Naive thymus-derived CD4-positive, alpha-beta T cell (primary cell): ENCODE results near the gene POLR1E. TPM values are rescaled to one million over a fixed set of nuclear protein-coding genes. Genes with fewer than 3 reads are reported as not detected.
A peak's percentile ranks its signal among the peaks of the same experiment; 100 is the strongest.

Experiments
- ATAC-seq: fragments of 150-1000 bp; cut with Tn5 transposase; 2 replicates; pipeline ENCODE4 v1.10.0; 2021; ENCODE audit warnings: mild to moderate bottlenecking, moderate library complexity
- CTCF ChIA-PET: fragments of 350-600 bp; sonication (Branson Sonifier 250); formaldehyde crosslinking; loops from one replicate; lab custom pipeline; 2021; ENCODE audit warnings: antibody characterized with exemption; lab: Charles Lee
- POLR2A ChIA-PET: fragments of 350-600 bp; sonication (Branson Sonifier 250); formaldehyde crosslinking; loops from one replicate; lab custom pipeline; 2021; ENCODE audit warnings: antibody characterized with exemption, inconsistent platforms; lab: Charles Lee
- DNase-seq, 9 donors: peaks; one replicate each; pipeline versions ENCODE4 v3.0.0 to v3.0.0-alpha.2; 2020 to 2022; ENCODE audit warnings: mixed read lengths in 1 of 9
- H3K27ac ChIP-seq: one replicate; pipeline ENCODE4 v1.7.0; 2013; ENCODE audit warnings: mild to moderate bottlenecking, low read depth, low read length, moderate library complexity
- H3K27me3 ChIP-seq, 2 donors: one replicate each; pipeline ENCODE4 v1.7.0; 2013; ENCODE audit warnings: low read length in 2 of 2, mild to moderate bottlenecking in 2 of 2, moderate library complexity in 2 of 2; ENCODE audit not compliant: control insufficient read depth in 2 of 2, insufficient read depth in 2 of 2
- H3K36me3 ChIP-seq, 3 experiments: 1 replicate in 2 of 3; 2 replicates in 1 of 3; pipeline ENCODE4 v1.7.0; 2013; ENCODE audit warnings: low read length in 3 of 3, mild to moderate bottlenecking in 3 of 3, moderate library complexity in 1 of 3; ENCODE audit not compliant: insufficient read depth in 3 of 3, control insufficient read depth in 2 of 3
- H3K4me1 ChIP-seq, 2 donors: one replicate each; pipeline ENCODE4 v1.7.0; 2013; ENCODE audit warnings: low read length in 2 of 2, mild to moderate bottlenecking in 2 of 2, moderate library complexity in 1 of 2; ENCODE audit not compliant: control insufficient read depth in 2 of 2, insufficient read depth in 2 of 2
- H3K4me3 ChIP-seq: 2 replicates; pipeline ENCODE4 v1.7.0; 2013; ENCODE audit warnings: mild to moderate bottlenecking, low read length
- H3K9me3 ChIP-seq, 3 experiments: 1 replicate in 2 of 3; 2 replicates in 1 of 3; pipeline ENCODE4 v1.7.0; 2013; ENCODE audit warnings: low read length in 3 of 3; ENCODE audit not compliant: control insufficient read depth in 2 of 3
- H3K27ac Mint-ChIP-seq, 9 donors: one replicate each; pipeline ENCODE4 v1.8.0; 2020 to 2022; ENCODE audit warnings: mixed read lengths in 9 of 9, mild to moderate bottlenecking in 8 of 9, moderate library complexity in 5 of 9, inconsistent platforms in 2 of 9
- H3K27me3 Mint-ChIP-seq, 5 donors: one replicate each; pipeline ENCODE4 v1.8.0; 2021 to 2022; ENCODE audit warnings: mixed read lengths in 5 of 5, mild to moderate bottlenecking in 1 of 5
- H3K36me3 Mint-ChIP-seq, 5 donors: one replicate each; pipeline ENCODE4 v1.8.0; 2020 to 2022; ENCODE audit warnings: mixed read lengths in 5 of 5, mild to moderate bottlenecking in 3 of 5, inconsistent platforms in 1 of 5
- H3K4me1 Mint-ChIP-seq, 7 donors: one replicate each; pipeline ENCODE4 v1.8.0; 2020 to 2022; ENCODE audit warnings: mixed read lengths in 7 of 7, mild to moderate bottlenecking in 3 of 7, inconsistent platforms in 1 of 7
- H3K4me3 Mint-ChIP-seq, 10 donors: one replicate each; pipeline ENCODE4 v1.8.0; 2020 to 2022; ENCODE audit warnings: mild to moderate bottlenecking in 10 of 10, mixed read lengths in 10 of 10, moderate library complexity in 6 of 10, inconsistent platforms in 2 of 10
- H3K9me3 Mint-ChIP-seq, 11 donors: one replicate each; pipeline ENCODE4 v1.8.0; 2020 to 2022; ENCODE audit warnings: mixed read lengths in 11 of 11, mild to moderate bottlenecking in 4 of 11, inconsistent platforms in 1 of 11, moderate library complexity in 1 of 11
- intact Hi-C, 2 donors: fragments of 100-400 bp; cut with micrococcal nuclease; formaldehyde crosslinking; loops; one replicate each; pipeline ENCODE4 v1.15.1; 2023
- polyA plus RNA-seq, 2 donors: library from polyadenylated mRNA; unstranded; fragments of 300-500 nt; fragmentation: Illumina TruSeq; gene quantifications; one replicate each; pipeline ENCODE4 v1.2.3, GENCODE V29; 2021
- total RNA-seq, 6 experiments: library from RNA in 5 of 6; stranded (reverse) in 5 of 6; gene quantifications; 1 replicate in 5 of 6; 2 replicates in 1 of 6; pipeline ENCODE4 v1.2.3 and lab custom pipeline; 2021 to 2026

POLR1E gene
- total and polyA plus RNA-seq, 7 experiments from 2014 or later, result 20.7 to 40.0 (median 29.2) TPM

GRCh38 chr9:37503736-37504135, 18.0 kb downstream of the POLR1E start:
- Histone ChIP-seq H3K27me3 (no peaks in the 10 kb centered on the region), H3K4me1 (peaks cover 0 to 6% of the 10 kb centered on the region in 2 donors), H3K4me3 (no peak overlapping the region), H3K27ac (no peak overlapping the region), H3K9me3 (no peaks in the 10 kb centered on the region), H3K36me3 (peaks cover 4 to 67% (median 8%) of the 10 kb centered on the region in 3 experiments)
- no peaks in the 10 kb centered on the region for H3K27me3 Mint-ChIP-seq
- H3K4me1 Mint-ChIP-seq, result peaks cover 0 to 12% (median 4%) of the 10 kb centered on the region in 7 donors
- peaks cover 5 to 36% (median 21%) of the 10 kb centered on the region in 5 donors for H3K36me3 Mint-ChIP-seq
- ChIA-PET POLR2A (no interaction called here), CTCF (interaction anchor here (1.0 kb wide), 1 partner anchor 12 kb away, joined by 3 read pairs; no protein-coding TSS in a partner anchor)
- intact Hi-C loops, result no loop called here
- H3K27ac Mint-ChIP-seq, result peak overlapping the region in 3 of 9 donors; percentile 29 to 60 (median 54)
- H3K9me3 Mint-ChIP-seq, result no peaks in the 10 kb centered on the region
- ATAC-seq (peak; percentile 90), DNase-seq (no peak)
- H3K4me3 Mint-ChIP-seq, result peak overlapping the region in 1 of 10 donors; percentile 77

GRCh38 chr9:37504605-37505004, 18.9 kb downstream of the POLR1E start:
- peaks cover 0 to 12% (median 4%) of the 10 kb centered on the region in 7 donors for H3K4me1 Mint-ChIP-seq
- no peak overlapping the region for H3K27ac ChIP-seq

GRCh38 chr9:37507566-37508134, 21.9 kb downstream of the POLR1E start:
- DNase-seq (no peak), ATAC-seq (no peak)
- Mint-ChIP-seq H3K4me3 (no peak overlapping the region), H3K27me3 (no peaks in the 10 kb centered on the region), H3K9me3 (no peaks in the 10 kb centered on the region), H3K4me1 (peaks cover 0 to 12% (median 0%) of the 10 kb centered on the region in 7 donors), H3K27ac (no peak overlapping the region), H3K36me3 (peaks cover 0 to 18% (median 8%) of the 10 kb centered on the region in 5 donors)
- Histone ChIP-seq H3K4me3 (no peak overlapping the region), H3K9me3 (no peaks in the 10 kb centered on the region), H3K36me3 (peaks cover 0 to 34% (median 3%) of the 10 kb centered on the region in 3 experiments), H3K27ac (no peak overlapping the region), H3K4me1 (peaks cover 0 to 10% of the 10 kb centered on the region in 2 donors), H3K27me3 (no peaks in the 10 kb centered on the region)
- intact Hi-C loops, result no loop called here
- POLR2A ChIA-PET, result interaction anchor here (0.6 kb wide), 1 partner anchor 1844 kb away, joined by 5 read pairs; no protein-coding TSS in a partner anchor
- CTCF ChIA-PET, result interaction anchor here (0.9 to 1.2 kb wide), 2 partner anchors 92 to 512 kb away, joined by 3 to 4 read pairs; no protein-coding TSS in a partner anchor

More at GRCh38 chr9:37504605-37505004, 18.9 kb downstream of the POLR1E start:
- Histone ChIP-seq H3K9me3 (no peaks in the 10 kb centered on the region), H3K4me3 (no peak overlapping the region), H3K27me3 (no peaks in the 10 kb centered on the region), H3K36me3 (peaks cover 4 to 59% (median 8%) of the 10 kb centered on the region in 3 experiments), H3K4me1 (peaks cover 0 to 6% of the 10 kb centered on the region in 2 donors)
- Mint-ChIP-seq H3K9me3 (no peaks in the 10 kb centered on the region), H3K27ac (peak overlapping the region in 2 of 9 donors; percentile 34 to 81), H3K36me3 (peaks cover 5 to 33% (median 21%) of the 10 kb centered on the region in 5 donors), H3K4me3 (no peak overlapping the region), H3K27me3 (no peaks in the 10 kb centered on the region)
- DNase-seq, result no peak
- ChIA-PET POLR2A (no interaction called here), CTCF (interaction anchor here (1.0 kb wide), 1 partner anchor 19 kb away, joined by 3 read pairs; no protein-coding TSS in a partner anchor)
- intact Hi-C loops, result no loop called here
- no peak for ATAC-seq

GRCh38 chr9:37508135-37508833, 22.5 kb downstream of the POLR1E start:
- ATAC-seq, result no peak
- peak overlapping the region in 4 of 9 donors; percentile 12 to 59 (median 50) for H3K27ac Mint-ChIP-seq
- H3K4me1 Mint-ChIP-seq, result peaks cover 0 to 9% (median 0%) of the 10 kb centered on the region in 7 donors

GRCh38 chr9:37508834-37509206, 23.1 kb downstream of the POLR1E start:
- POLR2A ChIA-PET, result no interaction called here
- Mint-ChIP-seq H3K27me3 (no peaks in the 10 kb centered on the region), H3K4me1 (peaks cover 0 to 3% (median 0%) of the 10 kb centered on the region in 7 donors), H3K9me3 (no peaks in the 10 kb centered on the region), H3K27ac (peak overlapping the region in 2 of 9 donors; percentile 11 to 47), H3K4me3 (no peak overlapping the region), H3K36me3 (peaks cover 0 to 9% (median 1%) of the 10 kb centered on the region in 5 donors)
- ATAC-seq (no peak), DNase-seq (peak in 1 of 9 donors; percentile 28)
- Histone ChIP-seq H3K4me1 (peaks cover 0 to 15% of the 10 kb centered on the region in 2 donors), H3K27ac (no peak overlapping the region), H3K4me3 (no peak overlapping the region), H3K27me3 (no peaks in the 10 kb centered on the region), H3K9me3 (no peaks in the 10 kb centered on the region), H3K36me3 (peaks cover 0 to 22% (median 0%) of the 10 kb centered on the region in 3 experiments)
- CTCF ChIA-PET, result interaction anchor here (1.0 kb wide), 3 partner anchors 94 to 639 kb away, joined by 3 to 4 read pairs (median 3); no protein-coding TSS in a partner anchor
- intact Hi-C loops, result loop anchor here in 1 of 2 donors (1.0 kb wide), 1 partner anchor 94 kb away; no protein-coding TSS in a partner anchor

More at GRCh38 chr9:37508135-37508833, 22.5 kb downstream of the POLR1E start:
- peaks cover 0 to 16% of the 10 kb centered on the region in 2 donors for H3K4me1 ChIP-seq
- H3K36me3 ChIP-seq, result peaks cover 0 to 27% (median 0%) of the 10 kb centered on the region in 3 experiments
- Mint-ChIP-seq H3K36me3 (peaks cover 0 to 12% (median 6%) of the 10 kb centered on the region in 5 donors), H3K27me3 (no peaks in the 10 kb centered on the region), H3K9me3 (no peaks in the 10 kb centered on the region), H3K4me3 (no peak overlapping the region)
- intact Hi-C loops, result no loop called here
- DNase-seq, result no peak
- H3K9me3 ChIP-seq, result no peaks in the 10 kb centered on the region
- H3K4me3 ChIP-seq, result no peak overlapping the region
- CTCF ChIA-PET, result interaction anchor here (0.9 to 1.2 kb wide), 5 partner anchors 93 to 638 kb away, joined by 3 to 4 read pairs (median 3); no protein-coding TSS in a partner anchor
- POLR2A ChIA-PET, result no interaction called here
- no peak overlapping the region for H3K27ac ChIP-seq
- H3K27me3 ChIP-seq, result no peaks in the 10 kb centered on the region

- no peaks in the 10 kb centered on the region for H3K27me3 Mint-ChIP-seq
- H3K9me3 Mint-ChIP-seq, result no peaks in the 10 kb centered on the region
- H3K4me3 Mint-ChIP-seq, result no peak overlapping the region
- Histone ChIP-seq H3K36me3 (peaks cover 0 to 15% (median 0%) of the 10 kb centered on the region in 3 experiments), H3K4me3 (no peak overlapping the region), H3K27me3 (no peaks in the 10 kb centered on the region), H3K27ac (no peak overlapping the region), H3K4me1 (peaks cover 0 to 11% of the 10 kb centered on the region in 2 donors), H3K9me3 (no peaks in the 10 kb centered on the region)
- H3K36me3 Mint-ChIP-seq, result peaks cover 0 to 6% (median 0%) of the 10 kb centered on the region in 5 donors
- POLR2A ChIA-PET, result no interaction called here
- H3K4me1 Mint-ChIP-seq, result no peaks in the 10 kb centered on the region
- no peak for ATAC-seq
- CTCF ChIA-PET, result interaction anchor here (1.0 kb wide), 3 partner anchors 94 to 640 kb away, joined by 3 to 4 read pairs (median 3); no protein-coding TSS in a partner anchor
- no peak for DNase-seq
- intact Hi-C loops, result loop anchor here in 1 of 2 donors (1.0 kb wide), 1 partner anchor 94 kb away; no protein-coding TSS in a partner anchor
- peak overlapping the region in 1 of 9 donors; percentile 11 for H3K27ac Mint-ChIP-seq
Measured at GRCh38 chr9:37509536-37509935, 23.8 kb downstream of the POLR1E start.
